HFFc6 (cell line): ENCODE data around the gene KRT75. TPM values are rescaled to one million over a fixed set of nuclear protein-coding genes. Genes with fewer than 3 reads are reported as not detected.

ENCODE experiments used
- DNase-seq: peaks from one replicate; pipeline ENCODE4 v3.0.0-alpha.2; 2018
- H3K27ac Mint-ChIP-seq: 2 replicates; pipeline ENCODE4 v1.8.0; 2020; ENCODE audit warnings: mild to moderate bottlenecking, mixed read lengths
- H3K27me3 Mint-ChIP-seq: 2 replicates; pipeline ENCODE4 v1.8.0; 2021; ENCODE audit warnings: mild to moderate bottlenecking, moderate library complexity, mixed read lengths; ENCODE audit not compliant: insufficient read depth
- H3K36me3 Mint-ChIP-seq: 2 replicates; pipeline ENCODE4 v1.8.0; 2021; ENCODE audit warnings: low read depth, mixed read lengths
- H3K4me1 Mint-ChIP-seq: 2 replicates; pipeline ENCODE4 v1.8.0; 2020; ENCODE audit warnings: low read depth, mixed read lengths
- H3K4me3 Mint-ChIP-seq: 2 replicates; pipeline ENCODE4 v1.8.0; 2020; ENCODE audit warnings: mild to moderate bottlenecking, moderate library complexity, mixed read lengths
- H3K9me3 Mint-ChIP-seq: 2 replicates; pipeline ENCODE4 v1.8.0; 2020; ENCODE audit warnings: mild to moderate bottlenecking, mixed read lengths
- total RNA-seq, 6 experiments: library from RNA; stranded (reverse); fragmentation: NEBNext Ultra II Directional; extraction: Animal tissue kit (Norgen Biotek cat#: 25700); gene quantifications; 2 replicates in 1 of 6; 3 replicates in 5 of 6; pipeline ENCODE4 v1.2.3, GENCODE V29; 2021
- TF ChIP-seq, protein P1 (sequence below): fragments of 200-600 bp; sonication (generic); IDR thresholded peaks from 2 replicates; pipeline ENCODE4 v1.5.0; 2021; ENCODE audit warnings: antibody characterized with exemption, mild to moderate bottlenecking

The KRT75 gene
- total RNA-seq, 6 experiments from 2014 or later, result not detected

DNA sequence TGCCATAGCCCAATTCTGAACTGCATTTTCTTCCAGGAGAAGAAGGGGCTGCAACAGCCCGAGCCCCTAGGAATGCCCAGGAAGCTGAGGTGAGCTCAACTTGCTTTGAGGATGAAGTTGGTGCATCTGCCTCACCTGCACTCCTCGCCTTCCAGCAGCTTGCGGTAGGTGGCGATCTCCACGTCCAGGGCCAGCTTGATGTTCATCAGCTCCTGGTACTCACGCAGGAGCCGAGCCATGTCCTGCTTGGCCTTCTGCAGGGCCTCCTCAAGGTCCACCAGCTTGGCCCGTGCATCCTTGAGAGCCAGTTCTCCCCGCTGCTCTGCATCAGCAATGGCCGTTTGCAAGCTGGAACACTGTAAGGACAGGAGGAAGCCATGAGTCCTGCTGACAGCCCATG is 6.0 kb downstream of the KRT75 start:
- Mint-ChIP-seq H3K4me1 (no peaks in the 10 kb centered on the region), H3K4me3 (no peak overlapping the region), H3K9me3 (no peaks in the 10 kb centered on the region), H3K27ac (no peak overlapping the region), H3K27me3 (peaks cover 58% of the 10 kb centered on the region), H3K36me3 (no peaks in the 10 kb centered on the region)
- TF ChIP-seq, protein P1, sequence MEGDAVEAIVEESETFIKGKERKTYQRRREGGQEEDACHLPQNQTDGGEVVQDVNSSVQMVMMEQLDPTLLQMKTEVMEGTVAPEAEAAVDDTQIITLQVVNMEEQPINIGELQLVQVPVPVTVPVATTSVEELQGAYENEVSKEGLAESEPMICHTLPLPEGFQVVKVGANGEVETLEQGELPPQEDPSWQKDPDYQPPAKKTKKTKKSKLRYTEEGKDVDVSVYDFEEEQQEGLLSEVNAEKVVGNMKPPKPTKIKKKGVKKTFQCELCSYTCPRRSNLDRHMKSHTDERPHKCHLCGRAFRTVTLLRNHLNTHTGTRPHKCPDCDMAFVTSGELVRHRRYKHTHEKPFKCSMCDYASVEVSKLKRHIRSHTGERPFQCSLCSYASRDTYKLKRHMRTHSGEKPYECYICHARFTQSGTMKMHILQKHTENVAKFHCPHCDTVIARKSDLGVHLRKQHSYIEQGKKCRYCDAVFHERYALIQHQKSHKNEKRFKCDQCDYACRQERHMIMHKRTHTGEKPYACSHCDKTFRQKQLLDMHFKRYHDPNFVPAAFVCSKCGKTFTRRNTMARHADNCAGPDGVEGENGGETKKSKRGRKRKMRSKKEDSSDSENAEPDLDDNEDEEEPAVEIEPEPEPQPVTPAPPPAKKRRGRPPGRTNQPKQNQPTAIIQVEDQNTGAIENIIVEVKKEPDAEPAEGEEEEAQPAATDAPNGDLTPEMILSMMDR, result no peak
- no peak for DNase-seq

DNA sequence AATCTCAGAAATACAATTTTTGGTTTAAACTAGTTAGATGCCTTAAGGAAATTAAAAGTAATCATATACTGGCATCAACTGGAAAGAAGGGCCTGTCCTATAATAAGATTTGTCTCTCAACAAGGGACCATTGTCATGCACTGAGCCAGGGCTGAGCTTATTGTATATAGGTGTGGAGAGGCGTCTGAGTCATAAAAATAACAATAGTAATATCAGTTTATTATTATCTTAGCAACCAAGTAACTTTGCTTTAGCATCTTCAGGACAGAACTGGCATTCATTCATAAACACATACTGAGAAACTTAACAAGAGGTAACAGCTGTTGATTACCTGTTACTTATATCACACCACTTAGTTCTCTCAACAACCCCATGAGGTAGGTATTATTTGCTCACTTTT is 7.1 kb downstream of the KRT75 start:
- TF ChIP-seq, protein P1, result no peak
- H3K9me3 Mint-ChIP-seq, result no peaks in the 10 kb centered on the region
- no peak overlapping the region for H3K4me3 Mint-ChIP-seq
- H3K27ac Mint-ChIP-seq, result no peak overlapping the region
- peaks cover 64% of the 10 kb centered on the region for H3K27me3 Mint-ChIP-seq
- H3K36me3 Mint-ChIP-seq, result no peaks in the 10 kb centered on the region
- no peaks in the 10 kb centered on the region for H3K4me1 Mint-ChIP-seq
- DNase-seq, result no peak

DNA sequence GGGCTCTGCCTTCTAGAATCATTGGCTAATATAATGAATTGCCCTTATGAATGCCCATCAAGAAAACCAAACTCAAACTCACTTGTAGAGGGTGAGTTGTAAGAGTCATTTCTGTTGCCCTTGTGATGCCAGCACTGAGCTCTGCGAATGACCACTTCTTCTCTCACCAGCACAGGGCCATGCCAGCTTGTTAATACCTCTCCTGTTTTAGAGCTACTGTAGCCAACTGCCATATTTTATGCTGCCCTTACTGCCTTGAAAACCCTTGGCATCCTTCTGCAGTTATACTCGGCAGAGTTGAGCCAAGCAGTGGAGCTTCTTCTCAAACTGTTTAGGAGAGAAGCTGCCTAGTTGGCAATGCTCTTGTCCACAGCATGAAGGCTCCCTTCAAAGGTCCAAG is 8.1 kb downstream of the KRT75 start:
- Mint-ChIP-seq H3K36me3 (no peaks in the 10 kb centered on the region), H3K9me3 (no peaks in the 10 kb centered on the region), H3K27me3 (peaks cover 68% of the 10 kb centered on the region), H3K4me3 (no peak overlapping the region), H3K4me1 (no peaks in the 10 kb centered on the region), H3K27ac (no peak overlapping the region)
- DNase-seq, result no peak
- TF ChIP-seq, protein P1, result no peak

DNA sequence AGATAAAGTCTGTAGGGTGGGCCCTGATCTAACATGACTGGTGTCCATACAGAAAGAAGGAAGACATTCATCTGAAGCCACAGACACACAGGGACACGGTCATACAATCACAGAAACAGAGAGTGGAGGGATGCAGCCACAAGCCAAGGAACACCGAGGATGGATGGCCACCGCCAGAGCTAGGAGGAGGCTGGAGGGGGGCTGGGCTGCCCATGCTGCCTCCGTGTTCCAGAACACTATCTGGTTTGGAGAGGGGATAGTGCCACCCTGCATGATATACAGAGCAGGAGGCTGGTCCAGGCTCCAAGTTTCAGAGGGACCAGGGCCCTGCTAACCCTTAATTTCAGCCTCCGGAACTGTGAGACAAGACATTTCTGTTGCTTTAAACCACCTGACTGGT is 8.7 kb downstream of the KRT75 start:
- no peak overlapping the region for H3K4me3 Mint-ChIP-seq
- peaks cover 66% of the 10 kb centered on the region for H3K27me3 Mint-ChIP-seq
- no peak for DNase-seq
- TF ChIP-seq, protein P1, result no peak
- no peaks in the 10 kb centered on the region for H3K36me3 Mint-ChIP-seq
- no peak overlapping the region for H3K27ac Mint-ChIP-seq
- no peaks in the 10 kb centered on the region for H3K4me1 Mint-ChIP-seq
- H3K9me3 Mint-ChIP-seq, result no peaks in the 10 kb centered on the region

DNA sequence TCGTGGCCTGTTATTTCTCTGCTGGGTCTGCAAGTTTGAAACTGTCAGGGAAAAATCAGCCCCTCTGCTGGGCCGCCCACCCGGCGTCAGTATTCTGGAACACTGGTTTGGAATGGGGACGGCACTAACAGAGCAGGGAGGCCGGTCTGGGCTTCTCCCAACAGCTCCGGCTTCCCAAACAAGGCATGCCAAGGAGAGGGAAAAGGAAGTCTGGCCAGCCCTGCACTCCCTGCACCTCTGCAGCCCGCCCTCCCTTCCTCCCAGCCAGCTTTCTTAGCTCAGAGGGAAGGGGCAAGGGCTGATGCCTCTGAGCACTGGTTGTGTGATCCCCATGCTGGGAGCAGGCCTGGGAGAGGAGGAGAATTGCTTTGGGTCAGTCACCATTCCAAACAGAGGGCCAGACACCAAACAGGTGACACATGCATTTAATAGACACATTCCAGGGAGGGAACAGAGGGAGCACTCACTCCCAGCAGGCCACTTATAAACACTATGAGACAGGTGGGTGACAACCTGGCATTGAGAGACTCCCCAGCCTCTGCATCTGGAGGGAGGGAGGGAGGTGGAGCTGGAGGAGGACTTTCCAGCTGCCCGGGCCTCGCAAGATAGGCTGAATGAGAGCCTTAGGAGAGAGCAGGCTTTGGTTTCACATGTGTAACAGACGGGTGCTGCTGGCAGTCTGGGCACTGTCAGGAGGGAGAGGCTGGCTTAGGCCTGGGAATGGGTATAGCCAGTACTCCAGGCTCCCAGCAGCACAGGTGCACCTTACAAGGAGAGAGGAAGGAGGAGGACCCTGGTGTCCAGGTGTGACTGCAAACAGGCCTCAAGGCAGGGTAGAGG is 10.3 kb downstream of the KRT75 start:
- peaks cover 58% of the 10 kb centered on the region for H3K27me3 Mint-ChIP-seq
- H3K36me3 Mint-ChIP-seq, result no peaks in the 10 kb centered on the region
- H3K4me1 Mint-ChIP-seq, result no peaks in the 10 kb centered on the region
- H3K9me3 Mint-ChIP-seq, result no peaks in the 10 kb centered on the region
- no peak overlapping the region for H3K4me3 Mint-ChIP-seq
- no peak for DNase-seq
- H3K27ac Mint-ChIP-seq, result no peak overlapping the region
- TF ChIP-seq, protein P1, result no peak
